Spinal cord (tissue), 10 donors: ENCODE measurements around the gene ZNF865. TPM values are rescaled to one million over a fixed set of nuclear protein-coding genes. Genes with fewer than 3 reads are reported as not detected.
"Not testable (repeated sequence)": the region's sequence is repeated elsewhere in the genome, so short reads cannot be mapped to it uniquely, and the experiment has no call there.

Experiments used
- DNase-seq, 6 donors: peaks; one replicate each; pipeline versions ENCODE4 v3.0.0 to v3.0.0-alpha.2; 2013 to 2015; ENCODE audit warnings: low spot score in 6 of 6, low read depth in 4 of 6
- H3K27ac ChIP-seq: one replicate; pipeline ENCODE4 v1.5.1; 2013; ENCODE audit warnings: low read depth, low read length, control low read depth
- H3K27me3 ChIP-seq: one replicate; pipeline ENCODE4 v1.6.1; 2013; ENCODE audit warnings: low read length; ENCODE audit not compliant: control insufficient read depth, insufficient read depth
- H3K36me3 ChIP-seq: one replicate; pipeline ENCODE4 v1.6.1; 2013; ENCODE audit warnings: low read length; ENCODE audit not compliant: control insufficient read depth, insufficient read depth
- H3K4me1 ChIP-seq: one replicate; pipeline ENCODE4 v1.6.1; 2013; ENCODE audit warnings: low read length; ENCODE audit not compliant: control insufficient read depth, insufficient read depth
- H3K4me3 ChIP-seq: one replicate; pipeline ENCODE4 v1.5.1; 2013; ENCODE audit warnings: low read depth, low read length, control low read depth
- H3K9me3 ChIP-seq: one replicate; pipeline ENCODE4 v1.6.1; 2013; ENCODE audit warnings: low read length; ENCODE audit not compliant: control insufficient read depth, insufficient read depth
- WGBS: methylation state at CpG from one replicate; pipeline ENCODE4 v1.1.5; 2013; ENCODE audit warnings: missing lambda C conversion rate; ENCODE audit not compliant: insufficient coverage; 5-methylcytosine and 5-hydroxymethylcytosine counted together
- polyA plus RNA-seq, 2 donors: library from polyadenylated mRNA; unstranded; fragments of 120-200 nt; gene quantifications; one replicate each; pipeline ENCODE4 v1.2.1, GENCODE V29; 2013; ENCODE audit not compliant: insufficient read length in 2 of 2
- total RNA-seq, 2 donors: library from RNA; depleted of rRNA in 1 of 2; stranded (reverse); fragments of 120-200 nt in 1 of 2; fragments of >200 nt in 1 of 2; gene quantifications; one replicate each; pipeline versions ENCODE4 v1.2.3 to v1.2.4, GENCODE V29; 2013 to 2014
- donor health status: healthy.

ZNF865 gene
- total and polyA plus RNA-seq, 4 donors = 1.4 to 15.4 (median 8.5) TPM

GRCh38 chr19:55578761-55579747, 26.4 kb upstream of the ZNF865 start:
- Histone ChIP-seq H3K27ac (no peak overlapping the region), H3K36me3 (peaks cover 34% of the 10 kb centered on the region), H3K27me3 (no peaks in the 10 kb centered on the region), H3K4me3 (peak overlapping the region; percentile 83), H3K4me1 (peaks cover 16% of the 10 kb centered on the region), H3K9me3 (no peaks in the 10 kb centered on the region)
- WGBS = 95% methylated on average over 90 of the region's 90 CpGs
- no peak for DNase-seq

GRCh38 chr19:55579766-55580621, 25.5 kb upstream of the ZNF865 start:
- H3K36me3 ChIP-seq = peaks cover 34% of the 10 kb centered on the region
- WGBS = 11% methylated on average over 20 of the region's 20 CpGs
- no peaks in the 10 kb centered on the region for H3K9me3 ChIP-seq
- H3K27ac ChIP-seq = peak overlapping the region; percentile 91
- no peaks in the 10 kb centered on the region for H3K27me3 ChIP-seq
- peaks cover 16% of the 10 kb centered on the region for H3K4me1 ChIP-seq
- H3K4me3 ChIP-seq = peak overlapping the region; percentile 83
- peak in 2 of 6 donors; percentile 34 to 57 for DNase-seq

GRCh38 chr19:55580628-55581144, 24.8 kb upstream of the ZNF865 start, which contains the start of gene ZNF579:
TSS of gene ZNF579 (minus strand) at chr19:55580848. CDS start at chr19:55579639, 1,209 bp downstream.
- H3K9me3 ChIP-seq = no peaks in the 10 kb centered on the region
- peaks cover 34% of the 10 kb centered on the region for H3K36me3 ChIP-seq
- H3K27me3 ChIP-seq = no peaks in the 10 kb centered on the region
- peak within 1 kb of the TSS; percentile 91 for H3K27ac ChIP-seq
- H3K4me3 ChIP-seq = peak within 1 kb of the TSS; percentile 83
- 0% methylated on average over 10 of the region's 24 CpGs for WGBS
- DNase-seq = peak in 5 of 6 donors; percentile 76 to 98 (median 90)
- H3K4me1 ChIP-seq = peaks cover 21% of the 10 kb centered on the region

GRCh38 chr19:55581145-55581822, 24.2 kb upstream of the ZNF865 start:
- no peak for DNase-seq
- WGBS = 29% methylated on average over 10 of the region's 12 CpGs
- Histone ChIP-seq H3K27me3 (no peaks in the 10 kb centered on the region), H3K27ac (peak overlapping the region; percentile 91), H3K36me3 (peaks cover 29% of the 10 kb centered on the region), H3K4me3 (peak overlapping the region; percentile 83), H3K4me1 (peaks cover 27% of the 10 kb centered on the region), H3K9me3 (no peaks in the 10 kb centered on the region)

- Histone ChIP-seq H3K4me1 (peaks cover 32% of the 10 kb centered on the region), H3K4me3 (no peak overlapping the region), H3K9me3 (no peaks in the 10 kb centered on the region), H3K27me3 (no peaks in the 10 kb centered on the region), H3K36me3 (peaks cover 27% of the 10 kb centered on the region), H3K27ac (no peak overlapping the region)
- no peak for DNase-seq
- 47% methylated on average over 6 of the region's 6 CpGs for WGBS
These were observed 23.6 kb upstream of the ZNF865 start for GRCh38 chr19:55581823-55582223.

- DNase-seq, H3K27me3 ChIP-seq, H3K4me3 ChIP-seq, H3K9me3 ChIP-seq, H3K27ac ChIP-seq: not testable (repeated sequence)
- Histone ChIP-seq H3K36me3 (peaks cover 22% of the 10 kb centered on the region), H3K4me1 (peaks cover 37% of the 10 kb centered on the region)
- WGBS = 80% methylated on average over 1 of the region's 4 CpGs
These were observed 23.2 kb upstream of the ZNF865 start for GRCh38 chr19:55582284-55582683.

GRCh38 chr19:55583897-55584296, 21.6 kb upstream of the ZNF865 start:
- H3K27me3 ChIP-seq, H3K36me3 ChIP-seq, H3K27ac ChIP-seq, H3K9me3 ChIP-seq, DNase-seq, H3K4me3 ChIP-seq: not testable (repeated sequence)
- H3K4me1 ChIP-seq = peaks cover 43% of the 10 kb centered on the region
- no CpG with 5 or more reads among the region's 8 CpGs for WGBS

- H3K4me3 ChIP-seq = no peak overlapping the region
- no peaks in the 10 kb centered on the region for H3K9me3 ChIP-seq
- 97% methylated on average over 9 of the region's 11 CpGs for WGBS
- H3K27me3 ChIP-seq = no peaks in the 10 kb centered on the region
- no peak for DNase-seq
- H3K36me3 ChIP-seq = no peaks in the 10 kb centered on the region
- H3K27ac ChIP-seq = no peak overlapping the region
- H3K4me1 ChIP-seq = peaks cover 39% of the 10 kb centered on the region
These were observed 20.6 kb upstream of the ZNF865 start for GRCh38 chr19:55584871-55585270.
